ENCODE measurements around the gene PTTG1IP. TPM values are rescaled to one million over a fixed set of nuclear protein-coding genes. Genes with fewer than 3 reads are reported as not detected.

The PTTG1IP gene
- total RNA-seq, 2 donors from 2014 or later: 284 to 303 TPM

DNA sequence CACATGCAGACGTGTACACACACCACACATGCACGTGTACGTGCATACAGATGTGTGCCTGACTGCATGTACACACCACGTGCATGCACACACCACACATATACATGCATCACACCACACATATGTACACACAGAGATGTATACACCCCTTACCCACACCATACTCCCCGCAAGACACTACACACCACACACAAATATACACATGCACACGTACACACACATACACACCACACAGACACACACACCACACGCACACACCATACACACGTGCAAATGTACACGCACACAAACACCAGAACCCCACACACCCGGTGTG lies 37.5 kb upstream of the PTTG1IP start:
- Histone ChIP-seq H3K36me3 (no peaks in the 10 kb centered on the region), H3K4me1 (peaks cover 0 to 8% of the 10 kb centered on the region in 2 donors), H3K4me3 (no peak overlapping the region), H3K27me3 (no peaks in the 10 kb centered on the region), H3K27ac (no peak overlapping the region), H3K9me3 (no peaks in the 10 kb centered on the region)
- TF ChIP-seq, protein P1, sequence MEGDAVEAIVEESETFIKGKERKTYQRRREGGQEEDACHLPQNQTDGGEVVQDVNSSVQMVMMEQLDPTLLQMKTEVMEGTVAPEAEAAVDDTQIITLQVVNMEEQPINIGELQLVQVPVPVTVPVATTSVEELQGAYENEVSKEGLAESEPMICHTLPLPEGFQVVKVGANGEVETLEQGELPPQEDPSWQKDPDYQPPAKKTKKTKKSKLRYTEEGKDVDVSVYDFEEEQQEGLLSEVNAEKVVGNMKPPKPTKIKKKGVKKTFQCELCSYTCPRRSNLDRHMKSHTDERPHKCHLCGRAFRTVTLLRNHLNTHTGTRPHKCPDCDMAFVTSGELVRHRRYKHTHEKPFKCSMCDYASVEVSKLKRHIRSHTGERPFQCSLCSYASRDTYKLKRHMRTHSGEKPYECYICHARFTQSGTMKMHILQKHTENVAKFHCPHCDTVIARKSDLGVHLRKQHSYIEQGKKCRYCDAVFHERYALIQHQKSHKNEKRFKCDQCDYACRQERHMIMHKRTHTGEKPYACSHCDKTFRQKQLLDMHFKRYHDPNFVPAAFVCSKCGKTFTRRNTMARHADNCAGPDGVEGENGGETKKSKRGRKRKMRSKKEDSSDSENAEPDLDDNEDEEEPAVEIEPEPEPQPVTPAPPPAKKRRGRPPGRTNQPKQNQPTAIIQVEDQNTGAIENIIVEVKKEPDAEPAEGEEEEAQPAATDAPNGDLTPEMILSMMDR (IDR thresholded peaks at IDR 0.05): no peak
- DNase-seq (ENCODE audit: low spot score): no peak

DNA sequence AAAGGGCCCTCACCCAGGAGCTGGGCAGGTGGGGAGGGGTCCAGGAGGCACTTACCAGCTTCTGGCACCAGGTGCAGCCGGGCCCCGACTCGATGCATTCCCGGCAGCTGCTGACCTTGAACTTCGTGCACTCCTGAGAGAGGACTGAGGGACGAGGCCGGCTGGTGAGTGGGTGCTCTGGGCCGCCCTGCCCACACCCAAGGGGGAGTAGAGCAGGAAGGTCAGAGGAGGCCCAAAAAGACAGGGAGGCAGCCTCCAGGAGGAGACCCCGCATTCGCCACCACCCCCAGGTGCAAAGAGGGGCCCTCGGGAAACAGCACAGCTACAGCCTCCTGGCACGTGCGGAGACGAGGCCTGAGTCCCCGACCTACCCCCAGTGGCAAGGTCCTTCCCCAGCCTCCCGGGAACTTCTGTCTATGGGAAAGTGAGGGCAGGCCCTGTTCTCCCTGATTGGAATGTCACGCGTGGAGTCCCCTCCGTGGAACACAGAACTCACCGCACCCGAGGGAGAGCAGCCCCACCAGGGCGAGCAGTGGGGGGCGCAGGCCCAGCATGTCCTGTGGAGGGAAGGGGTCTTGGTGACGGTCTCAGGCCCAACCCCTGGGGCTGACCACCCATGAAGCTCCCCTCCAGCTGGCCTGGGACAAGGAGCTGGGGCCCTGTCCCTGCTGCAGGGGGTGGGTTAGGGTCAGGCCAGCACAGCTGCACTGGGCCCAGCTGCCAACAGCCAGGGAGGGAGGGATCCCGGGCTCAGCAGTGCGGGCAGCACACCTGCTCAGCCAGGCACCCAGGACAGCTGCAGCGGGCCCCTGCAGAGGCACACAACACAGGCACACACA lies 37.0 kb upstream of the PTTG1IP start:
- TF ChIP-seq, protein P1 (IDR thresholded peaks at IDR 0.05): no peak
- no peaks in the 10 kb centered on the region for H3K27me3 ChIP-seq
- no peak overlapping the region for H3K4me3 ChIP-seq
- peaks cover 0 to 8% of the 10 kb centered on the region in 2 donors for H3K4me1 ChIP-seq
- H3K9me3 ChIP-seq: no peaks in the 10 kb centered on the region
- no peaks in the 10 kb centered on the region for H3K36me3 ChIP-seq
- no peak overlapping the region for H3K27ac ChIP-seq
- no peak for DNase-seq (ENCODE audit: low spot score)

DNA sequence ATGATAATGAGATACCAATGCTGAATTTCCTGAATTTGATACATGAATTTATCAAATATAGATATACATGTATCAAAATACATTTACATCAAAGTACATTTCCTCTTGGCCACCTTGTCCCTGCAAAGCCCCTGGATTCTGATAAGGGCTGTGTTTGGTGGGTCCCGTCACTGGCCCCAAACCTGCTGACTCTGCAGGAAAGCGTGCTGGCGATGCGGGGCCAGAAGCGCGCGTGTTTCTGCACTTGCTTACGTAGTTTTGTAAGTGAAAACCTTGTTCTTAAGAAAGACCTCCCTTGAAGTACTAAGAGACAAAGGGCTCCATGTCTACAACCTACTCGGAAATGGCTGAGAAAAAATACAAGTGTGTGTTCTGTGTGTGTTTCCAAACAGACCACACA lies 36.2 kb upstream of the PTTG1IP start:
- Histone ChIP-seq H3K4me3 (no peak overlapping the region), H3K4me1 (peaks cover 0 to 8% of the 10 kb centered on the region in 2 donors), H3K36me3 (no peaks in the 10 kb centered on the region), H3K27ac (no peak overlapping the region), H3K27me3 (no peaks in the 10 kb centered on the region), H3K9me3 (no peaks in the 10 kb centered on the region)
- no peak for DNase-seq (ENCODE audit: low spot score)
- TF ChIP-seq, protein P1 (IDR thresholded peaks at IDR 0.05): no peak

DNA sequence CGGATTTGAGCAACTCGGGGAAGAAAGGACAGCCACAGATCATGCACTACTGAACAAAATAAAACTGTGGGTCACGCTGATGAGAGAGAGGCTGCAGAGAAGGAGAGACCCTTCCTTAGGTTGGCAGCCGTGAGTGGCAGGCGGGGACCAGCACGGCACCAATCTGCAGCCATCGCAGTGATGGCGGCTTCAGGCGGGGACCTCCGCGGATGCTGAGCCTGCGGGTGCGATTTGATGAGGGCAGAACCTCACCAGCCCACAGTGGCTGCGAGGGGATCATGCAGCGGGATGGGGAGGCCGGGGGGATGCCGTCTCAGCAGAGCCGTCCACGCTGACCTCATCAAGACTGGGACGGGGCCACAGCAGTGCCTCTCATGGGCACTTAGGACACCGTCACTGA lies 35.4 kb upstream of the PTTG1IP start:
- no peaks in the 10 kb centered on the region for H3K27me3 ChIP-seq
- H3K4me3 ChIP-seq: no peak overlapping the region
- H3K36me3 ChIP-seq: no peaks in the 10 kb centered on the region
- peaks cover 0 to 8% of the 10 kb centered on the region in 2 donors for H3K4me1 ChIP-seq
- TF ChIP-seq, protein P1 (IDR thresholded peaks at IDR 0.05): no peak
- no peak for DNase-seq (ENCODE audit: low spot score)
- no peaks in the 10 kb centered on the region for H3K9me3 ChIP-seq
- no peak overlapping the region for H3K27ac ChIP-seq

DNA sequence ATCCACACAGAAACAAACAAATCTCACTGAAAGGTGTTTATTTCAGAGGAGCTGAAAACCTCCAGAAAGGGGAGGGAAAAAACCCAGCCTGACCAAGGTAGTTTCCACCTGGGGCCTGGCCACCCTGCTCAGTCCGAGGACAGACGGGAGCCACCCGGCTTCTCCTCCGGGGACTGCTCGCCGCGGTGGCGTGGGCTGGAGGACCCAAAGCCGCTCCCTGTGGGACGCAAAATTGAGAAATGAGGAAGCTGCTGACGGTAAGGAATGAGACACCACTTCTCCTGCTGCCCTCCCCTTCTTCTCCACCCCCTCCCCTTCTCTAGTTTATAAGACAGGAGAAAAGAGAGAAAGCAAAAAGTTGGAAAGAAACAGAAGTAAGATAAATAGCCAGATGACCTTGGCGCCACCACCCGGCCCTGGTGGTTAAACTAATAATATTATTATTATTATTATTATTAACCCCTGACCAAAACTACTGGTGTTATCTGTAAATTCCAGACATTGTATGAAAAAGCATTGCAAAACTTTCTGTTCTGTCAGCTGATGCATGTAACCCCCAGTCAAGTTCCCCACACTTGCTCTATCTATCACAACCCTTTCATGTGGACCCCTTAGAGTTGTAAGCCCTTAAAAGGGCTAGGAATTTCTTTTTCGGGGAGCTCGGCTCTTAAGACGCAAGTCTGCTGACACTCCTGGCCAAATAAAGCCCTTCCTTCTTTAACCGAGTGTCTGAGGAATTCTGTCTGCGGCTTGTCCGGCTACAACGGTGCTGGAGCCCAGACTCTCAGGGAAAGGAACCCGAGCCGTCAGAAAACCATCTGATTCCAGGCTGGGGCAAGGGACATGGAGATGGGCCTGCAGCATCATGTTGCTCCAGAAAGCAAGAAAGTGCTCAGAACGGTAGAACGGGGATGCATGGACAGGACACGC lies 34.7 kb upstream of the PTTG1IP start:
- Histone ChIP-seq H3K36me3 (no peaks in the 10 kb centered on the region), H3K9me3 (no peaks in the 10 kb centered on the region), H3K4me3 (no peak overlapping the region), H3K4me1 (peaks cover 0 to 8% of the 10 kb centered on the region in 2 donors), H3K27me3 (no peaks in the 10 kb centered on the region), H3K27ac (no peak overlapping the region)
- DNase-seq (ENCODE audit: low spot score): no peak
- TF ChIP-seq, protein P1 (IDR thresholded peaks at IDR 0.05): peak in 1 of 2 donors; percentile 32
